Measurements from ENCODE around the gene TSPAN4.

TSPAN4 gene

GRCh38 chr11:848380-848931 lies 5.8 kb downstream of the TSPAN4 start:
- Histone ChIP-seq H3K4me2 (ENCODE audit: insufficient read depth, low read length) (no peak overlapping the region), H3K27me3 (ENCODE audit: insufficient read depth, low read length, poor library complexity) (no peaks in the 10 kb centered on the region), H3K4me3 (ENCODE audit: low read depth in 1 of 2, low read length in 2 of 2) (no peak overlapping the region), H3K9ac (ENCODE audit: low read depth, low read length) (no peak overlapping the region), H3K36me3 (ENCODE audit: insufficient read depth, low read length) (no peaks in the 10 kb centered on the region), H3K79me2 (ENCODE audit: insufficient read depth, low read length) (no peaks in the 10 kb centered on the region), H4K20me1 (ENCODE audit: insufficient read depth, low read length) (peaks cover 12% of the 10 kb centered on the region), H2AFZ (ENCODE audit: low read depth, low read length) (no peak overlapping the region), H3K4me1 (ENCODE audit: insufficient read depth, low read length) (peaks cover 19% of the 10 kb centered on the region), H3K9me3 (ENCODE audit: insufficient read depth, low read length, severe bottlenecking) (no peaks in the 10 kb centered on the region), H3K27ac (ENCODE audit: low read length) (no peak overlapping the region)
- DNase-seq (peak; percentile 61), ATAC-seq (ENCODE audit: insufficient read depth, low read depth) (peak; percentile 72)
- TF ChIP-seq, protein P1, sequence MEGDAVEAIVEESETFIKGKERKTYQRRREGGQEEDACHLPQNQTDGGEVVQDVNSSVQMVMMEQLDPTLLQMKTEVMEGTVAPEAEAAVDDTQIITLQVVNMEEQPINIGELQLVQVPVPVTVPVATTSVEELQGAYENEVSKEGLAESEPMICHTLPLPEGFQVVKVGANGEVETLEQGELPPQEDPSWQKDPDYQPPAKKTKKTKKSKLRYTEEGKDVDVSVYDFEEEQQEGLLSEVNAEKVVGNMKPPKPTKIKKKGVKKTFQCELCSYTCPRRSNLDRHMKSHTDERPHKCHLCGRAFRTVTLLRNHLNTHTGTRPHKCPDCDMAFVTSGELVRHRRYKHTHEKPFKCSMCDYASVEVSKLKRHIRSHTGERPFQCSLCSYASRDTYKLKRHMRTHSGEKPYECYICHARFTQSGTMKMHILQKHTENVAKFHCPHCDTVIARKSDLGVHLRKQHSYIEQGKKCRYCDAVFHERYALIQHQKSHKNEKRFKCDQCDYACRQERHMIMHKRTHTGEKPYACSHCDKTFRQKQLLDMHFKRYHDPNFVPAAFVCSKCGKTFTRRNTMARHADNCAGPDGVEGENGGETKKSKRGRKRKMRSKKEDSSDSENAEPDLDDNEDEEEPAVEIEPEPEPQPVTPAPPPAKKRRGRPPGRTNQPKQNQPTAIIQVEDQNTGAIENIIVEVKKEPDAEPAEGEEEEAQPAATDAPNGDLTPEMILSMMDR (IDR thresholded peaks at IDR 0.05; ENCODE audit: borderline replicate concordance, extremely low read depth, low read length, poor library complexity, severe bottlenecking), result peak; percentile 91
- no peak for TF ChIP-seq EZH2 (IDR thresholded peaks at IDR 0.05; ENCODE audit: borderline replicate concordance, low read depth, low read length, severe bottlenecking)

GRCh38 chr11:849104-849824 lies 6.6 kb downstream of the TSPAN4 start:
- DNase-seq (no peak), ATAC-seq (ENCODE audit: insufficient read depth, low read depth) (no peak)
- H3K4me1 ChIP-seq (ENCODE audit: insufficient read depth, low read length), result peaks cover 12% of the 10 kb centered on the region
- no peak overlapping the region for H3K4me2 ChIP-seq (ENCODE audit: insufficient read depth, low read length)
- no peak overlapping the region for H3K9ac ChIP-seq (ENCODE audit: low read depth, low read length)
- H4K20me1 ChIP-seq (ENCODE audit: insufficient read depth, low read length), result peaks cover 10% of the 10 kb centered on the region
- H3K79me2 ChIP-seq (ENCODE audit: insufficient read depth, low read length), result no peaks in the 10 kb centered on the region
- no peak overlapping the region for H3K4me3 ChIP-seq (ENCODE audit: low read depth in 1 of 2, low read length in 2 of 2)
- no peaks in the 10 kb centered on the region for H3K27me3 ChIP-seq (ENCODE audit: insufficient read depth, low read length, poor library complexity)
- TF ChIP-seq EZH2 (IDR thresholded peaks at IDR 0.05; ENCODE audit: borderline replicate concordance, low read depth, low read length, severe bottlenecking), result no peak
- TF ChIP-seq, protein P1 (IDR thresholded peaks at IDR 0.05; ENCODE audit: borderline replicate concordance, extremely low read depth, low read length, poor library complexity, severe bottlenecking), result no peak
- no peak overlapping the region for H3K27ac ChIP-seq (ENCODE audit: low read length)
- no peaks in the 10 kb centered on the region for H3K9me3 ChIP-seq (ENCODE audit: insufficient read depth, low read length, severe bottlenecking)
- no peak overlapping the region for H2AFZ ChIP-seq (ENCODE audit: low read depth, low read length)
- no peaks in the 10 kb centered on the region for H3K36me3 ChIP-seq (ENCODE audit: insufficient read depth, low read length)

GRCh38 chr11:849951-850774 lies 7.5 kb downstream of the TSPAN4 start:
- DNase-seq (no peak), ATAC-seq (ENCODE audit: insufficient read depth, low read depth) (no peak)
- H3K79me2 ChIP-seq (ENCODE audit: insufficient read depth, low read length), result no peaks in the 10 kb centered on the region
- no peaks in the 10 kb centered on the region for H3K36me3 ChIP-seq (ENCODE audit: insufficient read depth, low read length)
- no peak overlapping the region for H2AFZ ChIP-seq (ENCODE audit: low read depth, low read length)
- no peaks in the 10 kb centered on the region for H3K27me3 ChIP-seq (ENCODE audit: insufficient read depth, low read length, poor library complexity)
- H3K4me1 ChIP-seq (ENCODE audit: insufficient read depth, low read length), result peaks cover 3% of the 10 kb centered on the region; the same call in 1 of the 2 replicates
- no peak overlapping the region for H3K9ac ChIP-seq (ENCODE audit: low read depth, low read length)
- H3K4me2 ChIP-seq (ENCODE audit: insufficient read depth, low read length), result no peak overlapping the region
- no peak overlapping the region for H3K4me3 ChIP-seq (ENCODE audit: low read depth in 1 of 2, low read length in 2 of 2)
- peaks cover 10% of the 10 kb centered on the region for H4K20me1 ChIP-seq (ENCODE audit: insufficient read depth, low read length)
- TF ChIP-seq EZH2 (IDR thresholded peaks at IDR 0.05; ENCODE audit: borderline replicate concordance, low read depth, low read length, severe bottlenecking), result no peak
- TF ChIP-seq, protein P1 (IDR thresholded peaks at IDR 0.05; ENCODE audit: borderline replicate concordance, extremely low read depth, low read length, poor library complexity, severe bottlenecking), result no peak
- no peak overlapping the region for H3K27ac ChIP-seq (ENCODE audit: low read length)
- no peaks in the 10 kb centered on the region for H3K9me3 ChIP-seq (ENCODE audit: insufficient read depth, low read length, severe bottlenecking)

All from DND-41 (cell line).